Stomach smooth muscle (tissue), 2 donors: ENCODE results near the gene IGSF9.

ENCODE experiments used
- H3K27ac ChIP-seq: one replicate; pipeline ENCODE4 v1.7.0; 2013; ENCODE audit warnings: mild to moderate bottlenecking, low read length, inconsistent platforms
- H3K27me3 ChIP-seq, 2 donors: one replicate each; pipeline ENCODE4 v1.7.0; 2013; ENCODE audit warnings: low read length in 2 of 2; ENCODE audit not compliant: insufficient read depth in 2 of 2, control insufficient read depth in 1 of 2
- H3K36me3 ChIP-seq, 2 donors: one replicate each; pipeline ENCODE4 v1.7.0; 2013; ENCODE audit warnings: low read length in 2 of 2; ENCODE audit not compliant: control insufficient read depth in 2 of 2, insufficient read depth in 2 of 2
- H3K4me1 ChIP-seq: one replicate; pipeline ENCODE4 v1.7.0; 2013; ENCODE audit warnings: low read length; ENCODE audit not compliant: control insufficient read depth, insufficient read depth
- H3K4me3 ChIP-seq, 2 donors: one replicate each; pipeline ENCODE4 v1.7.0; 2013; ENCODE audit warnings: low read length in 2 of 2
- H3K9ac ChIP-seq, 2 donors: one replicate each; pipeline ENCODE4 v1.7.0; 2013; ENCODE audit warnings: low read length in 2 of 2, mild to moderate bottlenecking in 1 of 2
- H3K9me3 ChIP-seq, 2 donors: one replicate each; pipeline ENCODE4 v1.7.0; 2013; ENCODE audit warnings: low read length in 2 of 2; ENCODE audit not compliant: control insufficient read depth in 2 of 2
- donor health status: healthy.
- donor health status: Pancreatic carcinoma.

Gene IGSF9

GRCh38 chr1:159924791-159925718 lies 20.4 kb downstream of the IGSF9 start, which contains the start of gene TAGLN2:
TSS of gene TAGLN2 (minus strand) at chr1:159925507. CDS start at chr1:159920509, 4,998 bp downstream.
- H3K27me3 ChIP-seq = no peaks in the 10 kb centered on the region
- peak within 1 kb of the TSS; percentile 91 for H3K27ac ChIP-seq
- H3K4me3 ChIP-seq = peak within 1 kb of the TSS; percentile 98 to 99
- H3K9ac ChIP-seq = peak within 1 kb of the TSS; percentile 89 to 94
- no peaks in the 10 kb centered on the region for H3K9me3 ChIP-seq
- H3K36me3 ChIP-seq = peaks cover 2 to 3% of the 10 kb centered on the region in 2 donors
- peaks cover 48% of the 10 kb centered on the region for H3K4me1 ChIP-seq

- no peaks in the 10 kb centered on the region for H3K9me3 ChIP-seq
- H3K9ac ChIP-seq = peak overlapping the region; percentile 89 to 94
- peaks cover 48% of the 10 kb centered on the region for H3K4me1 ChIP-seq
- H3K27ac ChIP-seq = peak overlapping the region; percentile 91
- no peaks in the 10 kb centered on the region for H3K27me3 ChIP-seq
- peaks cover 10 to 11% of the 10 kb centered on the region in 2 donors for H3K36me3 ChIP-seq
- H3K4me3 ChIP-seq = peak overlapping the region; percentile 98 to 99
Measured at GRCh38 chr1:159924025-159924790, 21.2 kb downstream of the IGSF9 start.

GRCh38 chr1:159923203-159924024 lies 22.0 kb downstream of the IGSF9 start:
- H3K4me3 ChIP-seq = peak overlapping the region; percentile 98 to 99
- H3K36me3 ChIP-seq = peaks cover 16 to 19% of the 10 kb centered on the region in 2 donors
- H3K9me3 ChIP-seq = no peaks in the 10 kb centered on the region
- H3K27ac ChIP-seq = peak overlapping the region; percentile 91
- H3K9ac ChIP-seq = peak overlapping the region; percentile 89 to 94
- H3K4me1 ChIP-seq = peaks cover 49% of the 10 kb centered on the region
- H3K27me3 ChIP-seq = no peaks in the 10 kb centered on the region

GRCh38 chr1:159922511-159923202 lies 22.8 kb downstream of the IGSF9 start:
- peak overlapping the region; percentile 89 to 94 for H3K9ac ChIP-seq
- peaks cover 51% of the 10 kb centered on the region for H3K4me1 ChIP-seq
- peak overlapping the region; percentile 98 to 99 for H3K4me3 ChIP-seq
- H3K36me3 ChIP-seq = peaks cover 18 to 25% of the 10 kb centered on the region in 2 donors
- no peaks in the 10 kb centered on the region for H3K27me3 ChIP-seq
- H3K27ac ChIP-seq = peak overlapping the region; percentile 91
- no peaks in the 10 kb centered on the region for H3K9me3 ChIP-seq

GRCh38 chr1:159921700-159922504 lies 23.5 kb downstream of the IGSF9 start:
- H3K36me3 ChIP-seq = peaks cover 18 to 28% of the 10 kb centered on the region in 2 donors
- H3K4me3 ChIP-seq = peak overlapping the region; percentile 1 to 99

GRCh38 chr1:159921251-159921650 lies 24.2 kb downstream of the IGSF9 start:
- no peak overlapping the region for H3K4me3 ChIP-seq
- H3K27me3 ChIP-seq = no peaks in the 10 kb centered on the region
- H3K9me3 ChIP-seq = no peaks in the 10 kb centered on the region
- H3K36me3 ChIP-seq = peaks cover 18 to 28% of the 10 kb centered on the region in 2 donors
- no peak overlapping the region for H3K9ac ChIP-seq
- peaks cover 55% of the 10 kb centered on the region for H3K4me1 ChIP-seq
- H3K27ac ChIP-seq = no peak overlapping the region

More at GRCh38 chr1:159921700-159922504, 23.5 kb downstream of the IGSF9 start:
- peak overlapping the region; percentile 89 to 94 for H3K9ac ChIP-seq
- no peaks in the 10 kb centered on the region for H3K9me3 ChIP-seq
- peak overlapping the region; percentile 91 for H3K27ac ChIP-seq
- no peaks in the 10 kb centered on the region for H3K27me3 ChIP-seq
- H3K4me1 ChIP-seq = peaks cover 51% of the 10 kb centered on the region

- Histone ChIP-seq H3K9me3 (no peaks in the 10 kb centered on the region), H3K27me3 (no peaks in the 10 kb centered on the region), H3K27ac (no peak overlapping the region), H3K4me3 (no peak overlapping the region), H3K4me1 (peaks cover 55% of the 10 kb centered on the region), H3K36me3 (peaks cover 18 to 28% of the 10 kb centered on the region in 2 donors), H3K9ac (no peak overlapping the region)
Measured at GRCh38 chr1:159920651-159921050, 24.8 kb downstream of the IGSF9 start.

GRCh38 chr1:159920202-159920601 lies 25.2 kb downstream of the IGSF9 start:
- H3K4me1 ChIP-seq = peaks cover 53% of the 10 kb centered on the region
- H3K9ac ChIP-seq = no peak overlapping the region
- no peaks in the 10 kb centered on the region for H3K27me3 ChIP-seq
- H3K27ac ChIP-seq = no peak overlapping the region
- H3K4me3 ChIP-seq = no peak overlapping the region
- peaks cover 18 to 28% of the 10 kb centered on the region in 2 donors for H3K36me3 ChIP-seq
- no peaks in the 10 kb centered on the region for H3K9me3 ChIP-seq

- Histone ChIP-seq H3K27ac (no peak overlapping the region), H3K27me3 (no peaks in the 10 kb centered on the region), H3K36me3 (peaks cover 18 to 28% of the 10 kb centered on the region in 2 donors), H3K9me3 (no peaks in the 10 kb centered on the region), H3K9ac (peak overlapping the region in 1 of 2 donors; percentile 21), H3K4me3 (no peak overlapping the region), H3K4me1 (peaks cover 46% of the 10 kb centered on the region)
Measured at GRCh38 chr1:159919236-159919865, 26.1 kb downstream of the IGSF9 start.
